Nephron progenitor cell (in vitro differentiated cells): ENCODE measurements around the gene EPHB1.

Experiments
- DNase-seq: peaks from one replicate; pipeline ENCODE4 v3.0.0; 2021
- H3K27ac Mint-ChIP-seq: 2 replicates; pipeline ENCODE4 v1.8.0; 2021; ENCODE audit warnings: mild to moderate bottlenecking, moderate library complexity, mixed read lengths
- H3K27me3 Mint-ChIP-seq: 2 replicates; pipeline ENCODE4 v1.8.0; 2021; ENCODE audit warnings: mild to moderate bottlenecking, low read depth, mixed read lengths; ENCODE audit not compliant: poor library complexity
- H3K36me3 Mint-ChIP-seq: 2 replicates; pipeline ENCODE4 v1.8.0; 2021; ENCODE audit warnings: low read depth, mixed read lengths
- H3K4me1 Mint-ChIP-seq: 2 replicates; pipeline ENCODE4 v1.8.0; 2021; ENCODE audit warnings: mixed read lengths
- H3K4me3 Mint-ChIP-seq: 2 replicates; pipeline ENCODE4 v1.8.0; 2021; ENCODE audit warnings: mild to moderate bottlenecking, moderate library complexity, mixed read lengths
- H3K9me3 Mint-ChIP-seq: 2 replicates; pipeline ENCODE4 v1.8.0; 2021; ENCODE audit warnings: mild to moderate bottlenecking, moderate library complexity, mixed read lengths
- CTCF ChIP-seq: fragments of 200-600 bp; sonication (generic); IDR thresholded peaks from 2 replicates; pipeline ENCODE4 v1.5.0; 2021; ENCODE audit warnings: antibody characterized with exemption

The EPHB1 gene

GRCh38 chr3:135181408-135181807 lies 386.3 kb downstream of the EPHB1 start:
- no peak overlapping the region for H3K4me3 Mint-ChIP-seq
- DNase-seq = no peak
- peaks cover 29% of the 10 kb centered on the region for H3K4me1 Mint-ChIP-seq
- no peak for TF ChIP-seq CTCF
- H3K27me3 Mint-ChIP-seq = no peaks in the 10 kb centered on the region
- peak overlapping the region; percentile 29 for H3K27ac Mint-ChIP-seq
- H3K9me3 Mint-ChIP-seq = no peaks in the 10 kb centered on the region
- H3K36me3 Mint-ChIP-seq = peaks cover 9% of the 10 kb centered on the region

GRCh38 chr3:135182364-135182998 lies 387.4 kb downstream of the EPHB1 start:
- Mint-ChIP-seq H3K27me3 (no peaks in the 10 kb centered on the region), H3K4me1 (peaks cover 29% of the 10 kb centered on the region), H3K36me3 (peaks cover 9% of the 10 kb centered on the region), H3K27ac (no peak overlapping the region), H3K9me3 (no peaks in the 10 kb centered on the region), H3K4me3 (no peak overlapping the region)
- TF ChIP-seq CTCF = no peak
- no peak for DNase-seq

GRCh38 chr3:135190658-135191057 lies 395.6 kb downstream of the EPHB1 start:
- Mint-ChIP-seq H3K9me3 (no peaks in the 10 kb centered on the region), H3K36me3 (no peaks in the 10 kb centered on the region), H3K4me1 (peaks cover 5% of the 10 kb centered on the region), H3K27me3 (peaks cover 4% of the 10 kb centered on the region), H3K27ac (no peak overlapping the region), H3K4me3 (no peak overlapping the region)
- DNase-seq = no peak
- no peak for TF ChIP-seq CTCF

GRCh38 chr3:135191708-135192107 lies 396.6 kb downstream of the EPHB1 start:
- no peak for DNase-seq
- H3K27me3 Mint-ChIP-seq = peaks cover 4% of the 10 kb centered on the region
- TF ChIP-seq CTCF = no peak
- no peak overlapping the region for H3K4me3 Mint-ChIP-seq
- peaks cover 5% of the 10 kb centered on the region for H3K4me1 Mint-ChIP-seq
- peaks cover 5% of the 10 kb centered on the region for H3K36me3 Mint-ChIP-seq
- H3K9me3 Mint-ChIP-seq = peaks cover 6% of the 10 kb centered on the region
- H3K27ac Mint-ChIP-seq = no peak overlapping the region

GRCh38 chr3:135192929-135193328 lies 397.9 kb downstream of the EPHB1 start:
- Mint-ChIP-seq H3K27ac (no peak overlapping the region), H3K4me3 (no peak overlapping the region), H3K36me3 (peaks cover 5% of the 10 kb centered on the region), H3K27me3 (peaks cover 5% of the 10 kb centered on the region), H3K9me3 (peaks cover 6% of the 10 kb centered on the region), H3K4me1 (peaks cover 5% of the 10 kb centered on the region)
- no peak for TF ChIP-seq CTCF
- DNase-seq = no peak

- Mint-ChIP-seq H3K4me1 (no peaks in the 10 kb centered on the region), H3K9me3 (peaks cover 6% of the 10 kb centered on the region), H3K27me3 (peaks cover 13% of the 10 kb centered on the region), H3K4me3 (no peak overlapping the region), H3K27ac (no peak overlapping the region), H3K36me3 (peaks cover 5% of the 10 kb centered on the region)
- no peak for DNase-seq
- no peak for TF ChIP-seq CTCF
Observed at GRCh38 chr3:135197246-135197645, 402.2 kb downstream of the EPHB1 start.
